CMK (cell line): ENCODE data around the gene RXYLT1.
"Not testable (repeated sequence)": the region's sequence is repeated elsewhere in the genome, so short reads cannot be mapped to it uniquely, and the experiment has no call there.

Source experiments
- DNase-seq: peaks from one replicate; pipeline ENCODE4 v3.0.0-alpha.2; 2010; ENCODE audit warnings: low read depth

Gene RXYLT1, protein sequence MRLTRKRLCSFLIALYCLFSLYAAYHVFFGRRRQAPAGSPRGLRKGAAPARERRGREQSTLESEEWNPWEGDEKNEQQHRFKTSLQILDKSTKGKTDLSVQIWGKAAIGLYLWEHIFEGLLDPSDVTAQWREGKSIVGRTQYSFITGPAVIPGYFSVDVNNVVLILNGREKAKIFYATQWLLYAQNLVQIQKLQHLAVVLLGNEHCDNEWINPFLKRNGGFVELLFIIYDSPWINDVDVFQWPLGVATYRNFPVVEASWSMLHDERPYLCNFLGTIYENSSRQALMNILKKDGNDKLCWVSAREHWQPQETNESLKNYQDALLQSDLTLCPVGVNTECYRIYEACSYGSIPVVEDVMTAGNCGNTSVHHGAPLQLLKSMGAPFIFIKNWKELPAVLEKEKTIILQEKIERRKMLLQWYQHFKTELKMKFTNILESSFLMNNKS

GRCh38 chr12:63779498-63780481 lies at the start of gene RXYLT1:
Gene RXYLT1, plus strand, starts transcription at chr12:63779909. Its CDS starts 52 bp downstream, at chr12:63779961.
- peak; percentile 36 for DNase-seq

DNA sequence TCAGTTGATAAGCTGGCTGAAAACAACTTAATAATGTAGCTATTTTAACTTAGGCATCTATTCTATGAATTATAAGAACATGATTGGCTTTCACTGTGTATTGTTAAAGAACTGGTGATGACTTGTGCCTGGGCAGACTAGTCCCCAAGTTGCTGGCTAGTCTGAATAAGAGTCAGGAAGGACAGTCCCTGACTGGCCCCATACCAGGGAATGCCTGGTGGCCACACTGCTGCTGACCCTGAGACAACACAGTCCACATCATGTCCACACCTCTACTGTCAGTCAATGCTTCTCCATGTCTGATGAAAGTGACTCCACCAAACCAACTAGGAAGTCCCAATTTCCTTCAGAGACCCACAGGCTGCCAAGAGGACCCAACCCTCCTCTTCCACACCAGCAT lies 46.9 kb upstream of the RXYLT1 start:
- not testable (repeated sequence) for DNase-seq

DNA sequence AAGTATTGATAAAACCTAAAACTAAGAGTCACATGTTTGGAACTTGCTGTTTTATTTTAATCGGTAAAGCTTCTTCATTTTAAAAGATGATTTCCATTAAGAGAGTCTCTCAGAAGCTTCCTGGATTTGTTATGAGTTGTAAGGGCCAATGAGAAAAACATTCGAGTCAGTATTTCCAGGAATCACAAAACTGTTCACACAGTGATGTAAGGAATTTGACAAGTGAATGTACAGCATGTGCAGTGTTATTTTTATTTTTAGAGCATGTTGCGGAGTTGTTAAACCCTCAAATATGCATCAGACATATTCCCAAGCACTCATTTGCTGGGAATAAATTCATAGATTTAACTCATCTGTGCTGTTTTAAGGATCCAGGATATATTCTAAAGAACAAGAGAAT lies 46.1 kb upstream of the RXYLT1 start:
- not testable (repeated sequence) for DNase-seq

DNA sequence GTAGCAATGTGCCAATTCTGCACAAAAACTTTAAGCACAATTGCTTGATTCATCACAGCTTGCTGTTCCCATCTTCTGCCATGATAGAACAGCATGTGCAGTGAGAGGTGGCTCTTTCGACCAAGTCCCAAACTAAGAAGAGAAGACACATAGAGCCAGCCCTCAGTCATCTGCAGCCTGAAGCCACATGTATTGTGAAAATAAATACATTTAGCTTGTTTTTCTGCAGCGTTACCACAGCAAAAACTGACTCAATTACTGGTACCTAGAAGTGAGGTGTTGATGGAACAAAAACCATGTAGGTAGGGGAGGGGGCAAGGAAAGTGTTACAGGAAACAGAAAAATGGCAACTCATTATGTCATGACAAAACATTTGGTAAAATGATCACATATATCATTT lies 39.2 kb upstream of the RXYLT1 start:
- not testable (repeated sequence) for DNase-seq

DNA sequence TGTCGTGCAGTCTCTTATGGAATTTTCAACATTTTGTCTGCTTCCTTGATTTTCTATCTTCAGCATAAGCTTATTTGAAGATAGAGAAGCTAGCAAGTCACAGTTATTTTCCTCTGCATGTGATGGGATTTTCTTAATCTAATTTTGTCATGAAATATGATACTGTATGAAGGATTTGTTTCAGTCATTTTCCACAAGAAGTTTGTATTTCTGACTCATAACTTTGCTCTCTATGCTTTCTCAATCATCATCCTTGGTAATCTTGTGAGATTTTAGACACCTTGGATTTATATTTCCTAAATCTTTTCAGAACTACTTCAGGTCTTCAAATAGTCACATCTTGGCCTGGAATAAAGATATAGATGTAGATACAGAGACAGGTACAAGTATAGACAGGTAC lies 38.3 kb upstream of the RXYLT1 start:
- not testable (repeated sequence) for DNase-seq

- DNase-seq = not testable (repeated sequence)
These were observed 35.6 kb upstream of the RXYLT1 start for GRCh38 chr12:63744110-63744509.

GRCh38 chr12:63746470-63746869 lies 33.2 kb upstream of the RXYLT1 start:
- DNase-seq = not testable (repeated sequence)

GRCh38 chr12:63747136-63747535 lies 32.6 kb upstream of the RXYLT1 start:
- not testable (repeated sequence) for DNase-seq

DNA sequence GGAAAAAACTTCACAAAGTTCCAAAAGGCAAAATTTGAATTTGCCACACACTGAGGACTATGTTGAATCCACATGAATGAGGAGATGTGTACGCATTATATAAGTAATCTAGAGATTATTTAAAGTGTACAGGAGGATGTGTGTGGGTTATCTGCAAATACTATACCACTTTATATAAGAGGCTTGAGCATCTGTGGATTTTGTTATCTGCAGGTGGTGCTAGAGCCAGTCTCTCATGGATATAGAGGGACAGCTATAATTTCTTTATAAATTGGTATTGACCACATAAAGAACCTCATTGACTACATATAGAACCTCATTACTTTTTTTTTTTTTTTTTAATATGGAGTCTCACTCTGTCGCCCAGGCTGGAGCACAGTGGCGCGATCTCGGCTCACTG lies 32.2 kb upstream of the RXYLT1 start:
- no peak for DNase-seq

- no peak for DNase-seq
These were observed 27.4 kb upstream of the RXYLT1 start for GRCh38 chr12:63752283-63752682.

DNA sequence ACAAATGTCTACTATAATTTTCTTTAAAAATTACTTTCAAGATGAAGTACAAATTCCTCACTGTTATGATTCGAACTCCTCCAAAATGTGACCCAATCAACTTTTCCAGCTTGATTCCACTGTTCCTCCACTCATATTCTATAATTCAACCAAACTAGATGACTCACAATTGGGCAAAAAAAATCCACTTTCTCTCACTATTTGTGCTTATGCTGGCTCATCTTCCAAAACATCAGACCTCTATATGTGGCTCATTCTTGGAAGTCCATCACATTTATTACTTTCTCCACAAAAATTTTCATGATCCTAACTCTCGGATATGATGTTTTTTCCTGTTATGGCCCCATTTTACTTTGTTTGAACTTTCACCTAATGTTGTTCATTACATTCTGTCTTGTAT lies 26.9 kb upstream of the RXYLT1 start:
- no peak for DNase-seq

- no peak for DNase-seq
These were observed 26.0 kb upstream of the RXYLT1 start for GRCh38 chr12:63753743-63754142.

DNA sequence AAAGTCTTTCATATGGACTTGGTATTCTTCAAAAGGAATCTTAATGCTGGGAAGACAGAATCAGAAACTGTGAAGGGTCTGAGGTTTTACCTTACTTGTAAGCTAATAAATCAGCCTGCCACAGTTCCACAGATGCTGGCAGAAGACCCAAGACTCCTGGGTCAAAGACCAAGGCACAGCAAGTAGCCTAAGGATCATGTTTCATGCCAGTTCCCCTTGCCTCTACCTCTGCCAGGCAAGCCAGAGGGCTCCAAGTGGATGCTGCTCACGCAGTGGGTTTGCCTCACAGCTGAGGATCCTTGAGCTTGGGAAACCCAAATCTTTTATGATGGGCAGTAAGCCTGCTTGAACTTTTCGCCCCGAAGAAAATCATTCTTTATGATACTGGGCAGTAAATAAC lies 15.2 kb upstream of the RXYLT1 start:
- DNase-seq = no peak

GRCh38 chr12:63766498-63766897 lies 13.2 kb upstream of the RXYLT1 start:
- DNase-seq = no peak

- no peak for DNase-seq
These were observed 9.3 kb upstream of the RXYLT1 start for GRCh38 chr12:63770375-63770774.

DNA sequence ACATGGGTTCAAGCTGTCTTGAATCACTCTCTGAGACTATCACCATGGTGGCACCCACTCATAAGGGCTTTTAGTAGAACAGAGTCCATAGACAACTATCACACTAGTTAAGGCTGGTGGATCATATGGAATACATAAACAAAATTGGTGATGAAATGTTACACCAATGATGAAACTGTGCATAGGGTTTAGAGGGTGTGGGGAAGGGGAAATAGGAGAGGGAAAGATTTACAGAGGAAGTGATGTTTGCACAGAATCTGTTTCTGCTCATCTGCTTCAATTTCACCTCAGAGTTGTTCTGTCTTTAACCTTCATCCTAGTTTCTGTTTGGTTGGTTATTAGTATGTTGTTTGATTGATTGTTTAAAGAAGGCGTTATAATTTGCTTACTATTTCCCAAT lies 2.4 kb upstream of the RXYLT1 start:
- no peak for DNase-seq

DNA sequence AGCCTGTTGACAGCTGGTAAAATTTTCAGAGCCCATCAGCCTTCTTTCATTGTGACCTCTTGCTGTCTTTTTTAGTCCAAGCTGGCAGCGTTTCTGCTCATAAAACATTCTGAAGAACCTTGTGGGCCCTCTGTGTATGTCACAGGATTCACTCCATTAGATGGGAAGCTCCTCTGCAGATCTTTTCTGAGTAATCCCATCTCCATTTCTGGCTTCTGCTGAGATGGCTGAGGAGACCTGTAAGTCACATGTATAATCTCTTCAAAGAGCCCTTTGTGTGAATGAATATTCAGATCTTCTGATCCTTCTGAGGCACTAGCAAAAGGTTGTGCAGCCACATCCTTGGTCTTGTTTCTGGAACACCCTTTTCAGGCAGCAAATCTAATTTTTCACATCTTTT lies 2.8 kb downstream of the RXYLT1 start:
- no peak for DNase-seq

- DNase-seq = no peak
These were observed 7.6 kb downstream of the RXYLT1 start for GRCh38 chr12:63787306-63787705.

DNA sequence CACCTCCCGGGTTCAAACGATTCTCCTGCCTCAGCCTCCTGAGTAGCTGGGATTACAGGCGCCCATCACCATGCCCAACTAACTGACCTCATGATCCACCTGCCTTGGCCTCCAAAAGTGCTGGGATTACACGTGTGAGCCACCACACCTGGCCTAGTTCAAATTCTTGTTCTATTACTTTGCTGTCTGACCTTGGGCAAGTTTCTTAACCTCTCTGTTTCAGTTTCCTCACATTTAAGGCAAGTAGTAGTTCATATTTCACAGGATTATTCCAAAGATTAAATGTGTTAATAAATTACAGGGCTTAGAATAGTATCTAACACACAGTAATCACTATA lies 10.9 kb downstream of the RXYLT1 start:
- DNase-seq = no peak

- no peak for DNase-seq
These were observed 12.6 kb downstream of the RXYLT1 start for GRCh38 chr12:63792338-63792737.

- no peak for DNase-seq
These were observed 15.5 kb downstream of the RXYLT1 start for GRCh38 chr12:63795032-63795687.

DNA sequence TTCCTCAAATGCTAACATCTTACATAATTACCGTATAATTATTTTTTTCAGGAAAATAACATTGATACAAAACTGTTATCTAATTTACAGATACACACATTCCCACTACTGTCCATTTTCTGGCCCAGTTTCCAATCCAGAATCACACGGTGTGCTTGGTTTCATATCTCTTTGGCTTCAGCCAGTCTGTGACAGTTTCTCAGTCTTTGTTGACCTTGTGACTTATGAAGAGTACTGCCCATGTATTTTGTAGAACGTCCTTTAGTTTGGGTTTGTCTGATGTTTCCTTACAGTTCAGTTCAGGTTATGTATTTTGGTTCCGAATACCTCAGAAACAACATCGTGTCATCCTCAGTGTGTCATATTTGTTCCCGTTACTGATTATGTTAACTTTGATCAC lies 16.2 kb downstream of the RXYLT1 start:
- DNase-seq = no peak
